ENCODE results near the gene TYMS.

TYMS gene

DNA sequence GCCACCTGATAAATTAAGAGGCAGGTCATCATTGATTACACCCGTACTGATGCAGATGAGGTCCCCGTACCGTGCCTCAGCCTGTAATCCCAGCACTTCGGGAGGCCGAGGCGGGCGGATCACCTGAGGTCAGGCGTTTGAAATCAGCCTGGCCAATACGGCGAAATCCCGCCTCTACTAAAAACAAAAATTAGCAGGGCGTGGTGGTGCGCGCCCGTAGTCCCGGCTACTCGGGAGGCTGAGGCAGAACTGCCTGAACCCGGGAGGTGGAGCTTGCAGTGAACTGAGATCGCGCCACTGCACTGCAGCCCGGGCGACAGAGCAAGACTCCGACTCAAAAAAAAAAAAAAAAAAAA lies 55.7 kb downstream of the TYMS start:
- no peak for DNase-seq

DNA sequence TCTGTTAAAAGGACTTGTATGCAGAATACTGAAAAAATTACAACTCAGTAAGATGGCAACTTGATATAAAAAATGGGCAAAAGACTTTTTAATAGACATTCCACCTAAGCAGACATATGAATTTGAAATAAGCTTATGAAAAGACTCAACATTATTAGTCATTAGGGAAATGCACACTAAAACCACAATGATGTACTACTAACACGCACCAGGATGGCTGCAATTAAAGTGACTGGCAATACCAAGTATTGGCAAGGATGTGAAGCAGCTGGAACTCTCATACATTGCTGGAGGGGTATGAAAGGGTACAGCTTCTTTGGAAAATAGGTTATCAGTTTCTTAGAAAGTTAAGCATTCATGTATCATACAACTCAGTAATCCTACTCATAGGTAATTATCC lies 58.2 kb downstream of the TYMS start:
- DNase-seq = no peak

DNA sequence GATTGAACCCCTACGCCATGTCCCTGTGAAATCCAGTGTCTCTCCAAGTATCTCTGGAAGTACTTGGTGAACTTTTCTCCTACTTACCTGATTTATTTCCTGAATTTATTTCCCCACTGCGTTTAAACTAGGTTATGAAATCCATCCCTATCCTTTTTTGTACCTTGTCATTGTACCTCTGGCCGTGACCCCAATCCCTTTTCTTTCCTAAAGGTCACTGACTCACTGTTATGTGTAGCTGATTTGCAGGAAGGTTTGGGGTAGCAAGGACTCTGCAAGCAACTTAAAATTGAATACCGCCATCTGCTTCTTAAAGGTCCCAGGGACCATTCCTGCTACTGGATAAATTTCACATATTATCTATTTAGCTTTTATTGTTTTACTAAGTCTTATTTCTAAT lies 59.5 kb downstream of the TYMS start:
- no peak for DNase-seq

Measured in activated CD4-positive, CD25-positive, alpha-beta regulatory T cell treated with anti-CD3 and anti-CD28 coated beads, Interleukin-2, amount 50 U/mL, for 72 hours (primary cell).